Central memory CD8-positive, alpha-beta T cell (primary cell): ENCODE measurements around the gene ZYG11B.
"Not testable (repeated sequence)": the region's sequence is repeated elsewhere in the genome, so short reads cannot be mapped to it uniquely, and the experiment has no call there.

Experiments used
- ATAC-seq: fragments of 150-1000 bp; cut with Tn5 transposase; replicated peaks from 2 replicates; pipeline ENCODE4 v1.10.0; 2022; ENCODE audit warnings: mild to moderate bottlenecking, moderate FRiP score, moderate number of reproducible peaks; ENCODE audit not compliant: poor library complexity, severe bottlenecking; ENCODE audit errors: extremely low read depth
- DNase-seq, 2 donors: peaks; one replicate each; pipeline ENCODE4 v3.0.0; 2021; ENCODE audit warnings: low spot score in 2 of 2
- H3K27ac Mint-ChIP-seq: one replicate; pipeline ENCODE4 v1.8.0; 2022; ENCODE audit warnings: low read depth, mild to moderate bottlenecking, moderate library complexity, mixed read lengths
- H3K27me3 Mint-ChIP-seq: one replicate; pipeline ENCODE4 v1.8.0; 2022; ENCODE audit warnings: mixed read lengths
- H3K36me3 Mint-ChIP-seq: one replicate; pipeline ENCODE4 v1.8.0; 2022; ENCODE audit warnings: mild to moderate bottlenecking, moderate library complexity, mixed read lengths; ENCODE audit not compliant: insufficient read depth
- H3K4me1 Mint-ChIP-seq: one replicate; pipeline ENCODE4 v1.8.0; 2022; ENCODE audit warnings: mixed read lengths
- H3K4me3 Mint-ChIP-seq: one replicate; pipeline ENCODE4 v1.8.0; 2022; ENCODE audit warnings: mild to moderate bottlenecking, moderate library complexity, mixed read lengths
- H3K9me3 Mint-ChIP-seq: one replicate; pipeline ENCODE4 v1.8.0; 2022; ENCODE audit warnings: mixed read lengths

Gene ZYG11B

DNA sequence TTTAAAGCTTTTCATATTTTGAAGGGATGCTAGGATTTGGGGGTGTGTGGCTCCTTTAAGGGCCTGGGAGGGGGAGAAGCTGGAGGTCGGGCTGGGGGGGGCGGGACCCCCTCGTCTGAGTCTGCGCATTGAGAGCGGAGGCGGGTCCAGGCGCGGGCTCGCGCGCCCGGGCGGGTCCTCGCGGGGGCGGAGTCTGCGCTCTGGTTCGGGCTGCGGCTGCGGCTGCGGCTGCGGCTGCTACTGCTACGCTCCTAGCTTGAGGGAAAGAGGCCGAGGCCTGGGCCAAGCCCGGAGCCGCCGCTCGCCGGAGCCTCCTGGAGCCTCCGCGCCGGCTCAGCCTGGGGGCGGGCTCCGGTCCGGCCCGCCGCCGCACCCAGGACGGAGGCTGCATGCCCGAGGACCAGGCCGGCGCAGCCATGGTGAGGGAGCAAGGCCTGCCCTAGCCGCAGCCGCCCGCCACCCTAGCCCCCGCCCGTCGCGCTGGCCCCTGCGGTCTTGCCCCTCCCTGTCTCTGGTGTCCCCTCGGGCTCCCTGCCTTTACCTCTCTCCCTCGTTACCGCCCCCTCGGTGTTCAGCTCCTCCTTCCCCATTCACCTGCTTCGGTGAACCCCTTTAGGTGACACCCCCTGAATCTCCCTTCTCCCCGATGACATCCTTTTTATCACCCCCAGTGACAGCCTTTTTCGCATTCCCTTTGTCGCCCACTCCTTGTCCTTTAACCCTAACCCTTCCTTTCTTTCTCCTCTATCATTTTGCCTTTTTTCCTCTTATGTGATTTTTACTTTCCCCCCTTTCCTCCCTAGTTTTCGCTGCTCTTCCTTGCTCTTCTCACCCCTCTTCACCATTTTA lies at the start of gene ZYG11B:
Gene ZYG11B (plus strand): TSS at position 189 of the 849 bp plus-strand sequence. CDS start 201 bp downstream, at position 390.
- Mint-ChIP-seq H3K4me1 (peaks cover 36% of the 10 kb centered on the region), H3K27me3 (peaks cover 13% of the 10 kb centered on the region), H3K36me3 (peaks cover 7% of the 10 kb centered on the region), H3K9me3 (no peaks in the 10 kb centered on the region), H3K4me3 (peak within 1 kb of the TSS; percentile 82), H3K27ac (peak within 1 kb of the TSS; percentile 86)
- ATAC-seq (peak; percentile 85), DNase-seq (peak; percentile 77 to 79)

DNA sequence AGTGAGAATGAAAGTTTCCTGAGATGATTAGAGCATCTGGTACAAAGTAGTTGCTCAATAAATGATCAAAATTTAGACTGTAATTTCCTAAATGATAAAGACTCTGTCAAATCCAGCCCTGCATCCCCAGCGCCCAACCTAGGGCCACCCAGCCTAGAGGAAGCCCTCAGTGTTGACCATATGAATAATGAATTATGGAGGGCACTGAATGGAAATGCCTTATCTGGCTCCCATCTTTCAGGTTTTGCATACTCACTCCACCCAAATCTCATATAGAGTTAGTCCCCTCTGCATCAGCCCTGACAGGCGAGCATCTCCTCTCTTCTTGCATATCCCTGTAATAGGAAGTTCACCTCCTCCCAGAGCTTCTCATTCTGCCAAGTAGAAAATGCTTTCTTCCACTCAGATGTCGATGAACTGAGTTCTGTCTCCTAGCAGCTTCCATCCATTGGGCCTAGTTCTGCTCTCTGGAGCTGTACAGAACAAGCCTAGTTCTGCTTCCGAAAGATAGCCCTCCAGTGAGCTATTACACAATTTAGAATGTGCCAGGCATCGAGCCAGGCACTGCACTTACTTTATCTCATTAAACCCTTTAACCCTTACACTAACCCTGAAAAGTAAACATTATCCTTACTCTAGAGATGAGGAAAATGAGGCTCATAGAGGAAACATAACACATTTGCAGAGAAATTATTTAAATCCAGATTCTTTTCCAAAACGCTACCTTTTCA lies 49.0 kb upstream of the ZYG11B start:
- no peaks in the 10 kb centered on the region for H3K27me3 Mint-ChIP-seq
- H3K36me3 Mint-ChIP-seq = peaks cover 6% of the 10 kb centered on the region
- DNase-seq = no peak
- no peak for ATAC-seq
- no peak overlapping the region for H3K4me3 Mint-ChIP-seq
- H3K9me3 Mint-ChIP-seq = no peaks in the 10 kb centered on the region
- peaks cover 10% of the 10 kb centered on the region for H3K4me1 Mint-ChIP-seq
- H3K27ac Mint-ChIP-seq = no peak overlapping the region

DNA sequence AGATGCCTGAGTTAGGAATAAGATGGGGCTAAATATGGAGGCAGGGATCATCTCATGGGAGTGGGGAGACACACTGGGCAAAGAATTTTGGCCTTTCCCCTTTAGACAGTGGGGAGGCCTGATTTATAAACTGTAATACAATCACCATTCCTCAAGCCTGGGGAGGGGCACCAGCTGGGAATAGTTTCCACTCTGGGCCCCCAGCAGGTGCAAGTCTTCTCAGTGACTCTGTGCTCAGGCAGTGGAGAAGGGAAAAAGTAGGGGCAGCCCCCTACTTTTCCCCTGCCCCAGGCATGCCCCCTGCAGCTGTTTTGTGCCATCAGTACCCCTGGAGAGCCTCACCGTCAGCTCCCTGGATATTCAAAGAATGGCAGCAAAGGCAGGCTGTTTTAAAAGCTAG lies 47.2 kb upstream of the ZYG11B start:
- DNase-seq = no peak
- no peaks in the 10 kb centered on the region for H3K9me3 Mint-ChIP-seq
- no peak overlapping the region for H3K27ac Mint-ChIP-seq
- ATAC-seq = no peak
- no peak overlapping the region for H3K4me3 Mint-ChIP-seq
- H3K27me3 Mint-ChIP-seq = no peaks in the 10 kb centered on the region
- H3K36me3 Mint-ChIP-seq = peaks cover 8% of the 10 kb centered on the region
- H3K4me1 Mint-ChIP-seq = peaks cover 10% of the 10 kb centered on the region

DNA sequence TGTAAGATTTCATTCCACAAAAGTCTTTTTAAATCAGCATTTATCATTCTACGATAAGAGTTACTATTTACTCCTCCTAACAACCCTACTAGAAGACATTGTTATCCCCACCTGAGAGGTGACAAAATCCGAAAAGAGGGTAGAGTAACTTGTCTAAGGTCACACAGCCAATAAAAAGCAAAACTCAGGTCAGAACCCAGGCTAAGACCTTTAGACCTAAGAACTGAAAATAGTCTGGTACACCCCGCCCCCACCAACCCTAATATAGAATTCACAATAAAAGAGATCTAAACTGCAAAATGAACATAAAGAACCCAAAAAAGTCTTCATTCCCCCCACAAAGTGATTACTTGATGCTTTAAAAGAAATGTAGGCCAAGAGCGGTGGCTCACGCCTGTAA lies 46.8 kb upstream of the ZYG11B start:
- ATAC-seq (no peak), DNase-seq (no peak)
- peaks cover 8% of the 10 kb centered on the region for H3K36me3 Mint-ChIP-seq
- peaks cover 8% of the 10 kb centered on the region for H3K4me1 Mint-ChIP-seq
- no peaks in the 10 kb centered on the region for H3K27me3 Mint-ChIP-seq
- H3K4me3 Mint-ChIP-seq = no peak overlapping the region
- H3K27ac Mint-ChIP-seq = no peak overlapping the region
- no peaks in the 10 kb centered on the region for H3K9me3 Mint-ChIP-seq

DNA sequence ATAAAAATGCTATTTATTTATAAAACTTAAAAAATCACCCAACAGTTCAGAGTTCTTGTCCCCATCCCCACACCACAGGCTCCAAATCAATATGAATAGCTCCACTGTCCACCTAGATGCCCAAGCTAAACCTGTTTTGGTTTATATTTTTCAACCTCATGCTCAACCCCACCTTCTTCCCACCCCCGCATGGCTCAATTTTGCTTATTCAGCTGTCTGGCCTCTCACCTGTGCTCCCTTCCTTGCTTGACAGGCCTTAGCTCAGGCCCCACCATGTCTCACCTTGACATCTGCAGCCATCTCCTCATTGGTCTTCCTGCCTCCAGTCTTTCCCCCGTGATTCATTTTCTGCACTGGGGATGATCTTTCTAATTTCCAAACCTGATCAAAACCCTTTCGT lies 45.9 kb upstream of the ZYG11B start:
- peaks cover 6% of the 10 kb centered on the region for H3K36me3 Mint-ChIP-seq
- no peak for ATAC-seq
- H3K4me3 Mint-ChIP-seq = no peak overlapping the region
- no peak for DNase-seq
- H3K9me3 Mint-ChIP-seq = no peaks in the 10 kb centered on the region
- H3K4me1 Mint-ChIP-seq = no peaks in the 10 kb centered on the region
- no peaks in the 10 kb centered on the region for H3K27me3 Mint-ChIP-seq
- H3K27ac Mint-ChIP-seq = peak overlapping the region; percentile 9

DNA sequence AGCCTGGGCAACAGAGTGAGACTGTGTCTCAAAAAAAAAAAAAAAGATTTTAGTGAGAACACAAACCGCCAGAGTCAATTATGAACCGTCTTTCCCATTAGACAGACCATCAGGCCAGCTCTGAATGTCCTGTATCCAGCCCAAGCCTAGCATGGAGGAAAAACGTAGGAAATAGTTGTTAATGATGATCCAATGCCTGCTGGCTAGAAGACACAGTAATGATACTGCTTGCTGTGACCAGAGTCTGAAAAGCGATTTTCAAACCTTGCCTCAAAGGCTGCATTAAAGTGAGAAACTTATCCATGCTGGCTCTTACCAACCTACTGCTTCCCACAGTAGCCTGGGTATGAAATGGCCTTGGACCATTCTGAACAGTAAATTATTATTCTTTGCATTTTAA lies 45.1 kb upstream of the ZYG11B start:
- no peaks in the 10 kb centered on the region for H3K9me3 Mint-ChIP-seq
- ATAC-seq = no peak
- no peak overlapping the region for H3K4me3 Mint-ChIP-seq
- no peaks in the 10 kb centered on the region for H3K27me3 Mint-ChIP-seq
- DNase-seq = no peak
- peaks cover 3% of the 10 kb centered on the region for H3K4me1 Mint-ChIP-seq
- peaks cover 4% of the 10 kb centered on the region for H3K36me3 Mint-ChIP-seq
- H3K27ac Mint-ChIP-seq = no peak overlapping the region

DNA sequence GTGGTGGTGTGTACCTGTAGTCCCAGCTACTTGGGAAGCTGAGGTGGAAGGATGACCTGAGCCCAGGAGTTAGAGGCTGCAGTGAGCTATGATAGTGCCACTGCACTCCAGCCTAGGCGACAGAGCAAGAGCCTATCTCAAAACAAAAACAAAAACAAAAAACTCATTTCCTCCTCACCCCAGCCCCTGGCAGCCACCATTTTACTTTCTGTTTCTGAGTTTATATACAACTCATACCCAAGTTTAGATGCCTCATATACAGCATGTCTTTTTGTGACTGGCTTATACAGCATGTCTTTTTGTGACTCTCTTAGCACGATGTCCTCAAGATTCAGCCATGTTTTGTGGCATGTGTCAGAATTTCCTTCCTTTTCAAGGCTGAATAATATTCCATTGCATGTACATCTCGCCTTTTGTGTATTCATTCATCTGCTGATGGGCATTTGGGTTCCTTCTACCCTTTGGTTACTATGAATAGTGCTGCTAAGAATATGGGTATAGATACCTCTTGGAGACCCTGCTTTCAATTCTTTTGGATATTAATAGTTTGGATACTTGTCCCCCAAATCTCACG lies 42.8 kb upstream of the ZYG11B start:
- H3K27me3 Mint-ChIP-seq = no peaks in the 10 kb centered on the region
- ATAC-seq = no peak
- H3K4me3 Mint-ChIP-seq = no peak overlapping the region
- peaks cover 6% of the 10 kb centered on the region for H3K36me3 Mint-ChIP-seq
- H3K27ac Mint-ChIP-seq = no peak overlapping the region
- H3K4me1 Mint-ChIP-seq = peaks cover 6% of the 10 kb centered on the region
- DNase-seq = no peak
- no peaks in the 10 kb centered on the region for H3K9me3 Mint-ChIP-seq

DNA sequence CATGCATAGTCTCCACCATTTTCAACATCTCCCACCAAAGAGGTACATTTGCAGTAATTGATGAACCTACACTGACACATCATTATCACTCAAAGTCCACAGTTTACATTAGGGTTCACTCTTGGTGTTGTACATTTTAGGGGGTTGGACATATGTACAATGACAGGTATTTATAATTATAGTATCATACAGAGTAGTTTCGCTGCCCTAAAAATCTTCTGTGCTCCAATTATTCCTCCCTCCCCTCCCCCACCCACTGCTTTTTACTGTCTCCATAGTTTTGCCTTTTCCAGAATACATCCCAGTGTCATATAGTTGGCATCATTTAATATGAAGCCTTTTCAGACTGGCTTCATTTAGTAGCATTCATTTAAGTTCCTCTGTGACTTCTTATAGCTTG lies 41.7 kb upstream of the ZYG11B start:
- DNase-seq (no peak), ATAC-seq (no peak)
- Mint-ChIP-seq H3K4me3 (no peak overlapping the region), H3K9me3 (no peaks in the 10 kb centered on the region), H3K27me3 (no peaks in the 10 kb centered on the region), H3K27ac (no peak overlapping the region), H3K4me1 (peaks cover 6% of the 10 kb centered on the region), H3K36me3 (peaks cover 9% of the 10 kb centered on the region)

DNA sequence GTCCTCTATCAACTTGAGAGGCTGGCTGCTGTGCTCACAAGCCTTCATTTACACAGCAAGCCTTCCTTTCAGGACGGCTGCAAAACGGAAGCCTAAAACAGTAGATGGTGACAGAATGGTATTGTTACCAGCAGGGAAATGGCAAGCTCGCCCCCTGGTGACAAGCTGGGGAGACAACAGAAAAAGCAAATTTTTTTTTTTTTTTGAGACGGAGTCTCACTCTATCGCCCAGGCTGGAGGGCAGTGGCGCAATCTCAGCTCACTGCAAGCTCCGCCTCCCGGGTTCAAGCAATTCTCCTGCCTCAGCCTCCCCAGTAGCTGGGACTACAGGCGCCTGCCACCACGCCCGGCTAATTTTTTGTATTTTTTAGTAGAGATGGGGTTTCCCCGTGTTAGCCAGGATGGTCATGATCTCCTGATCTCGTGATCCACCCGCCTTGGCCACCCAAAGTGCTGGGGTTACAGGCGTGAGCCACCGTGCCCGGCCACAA lies 39.9 kb upstream of the ZYG11B start:
- Mint-ChIP-seq H3K36me3 (peaks cover 12% of the 10 kb centered on the region), H3K27ac (peak overlapping the region; percentile 15)
- peak; percentile 66 to 68 for DNase-seq
- not testable (repeated sequence) for H3K4me3 Mint-ChIP-seq, H3K9me3 Mint-ChIP-seq, H3K4me1 Mint-ChIP-seq, H3K27me3 Mint-ChIP-seq
- ATAC-seq = peak; percentile 94

DNA sequence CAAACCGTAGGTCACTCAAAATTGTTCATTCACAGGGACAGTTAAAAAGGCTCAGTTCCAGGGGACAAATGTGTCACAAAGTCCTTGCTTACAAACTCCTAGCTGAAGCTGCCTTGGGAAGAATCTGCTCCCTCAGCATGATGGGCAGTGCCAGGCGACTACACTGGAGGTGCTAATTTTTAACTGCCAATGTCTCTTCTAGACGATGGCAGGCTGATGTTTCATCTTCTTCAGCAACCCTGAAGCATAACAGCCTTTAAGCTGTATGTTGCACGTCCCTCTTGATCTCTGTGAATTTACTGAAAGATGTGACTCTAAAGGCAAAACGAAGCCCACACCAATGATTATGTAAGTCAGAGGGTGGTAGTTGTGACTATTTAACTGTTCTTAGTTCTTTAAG lies 39.4 kb upstream of the ZYG11B start:
- no peak for ATAC-seq
- Mint-ChIP-seq H3K27me3 (no peaks in the 10 kb centered on the region), H3K4me1 (peaks cover 6% of the 10 kb centered on the region), H3K9me3 (no peaks in the 10 kb centered on the region), H3K4me3 (no peak overlapping the region), H3K36me3 (peaks cover 15% of the 10 kb centered on the region), H3K27ac (no peak overlapping the region)
- DNase-seq = no peak

DNA sequence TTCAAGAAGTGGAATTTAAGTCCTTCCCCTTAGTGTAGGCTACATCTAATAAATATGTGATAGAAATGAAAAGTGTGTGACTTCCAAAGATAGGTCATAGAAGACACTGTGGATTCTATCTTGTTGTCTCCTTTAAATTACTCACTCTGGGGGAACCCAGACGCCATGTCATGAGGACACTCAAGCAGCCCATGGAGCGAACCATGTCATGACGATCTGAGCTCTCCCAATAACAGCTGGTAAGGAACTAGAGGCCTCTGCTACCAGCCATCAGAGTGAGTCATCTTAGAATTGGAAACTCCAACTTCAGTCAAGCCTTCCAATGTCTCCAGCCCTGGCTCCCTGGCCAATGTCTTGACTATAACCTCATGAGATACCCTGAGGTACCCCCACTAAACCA lies 34.4 kb upstream of the ZYG11B start:
- H3K9me3 Mint-ChIP-seq = no peaks in the 10 kb centered on the region
- DNase-seq (no peak), ATAC-seq (no peak)
- no peaks in the 10 kb centered on the region for H3K4me1 Mint-ChIP-seq
- no peak overlapping the region for H3K27ac Mint-ChIP-seq
- H3K4me3 Mint-ChIP-seq = no peak overlapping the region
- no peaks in the 10 kb centered on the region for H3K27me3 Mint-ChIP-seq
- H3K36me3 Mint-ChIP-seq = peaks cover 16% of the 10 kb centered on the region

DNA sequence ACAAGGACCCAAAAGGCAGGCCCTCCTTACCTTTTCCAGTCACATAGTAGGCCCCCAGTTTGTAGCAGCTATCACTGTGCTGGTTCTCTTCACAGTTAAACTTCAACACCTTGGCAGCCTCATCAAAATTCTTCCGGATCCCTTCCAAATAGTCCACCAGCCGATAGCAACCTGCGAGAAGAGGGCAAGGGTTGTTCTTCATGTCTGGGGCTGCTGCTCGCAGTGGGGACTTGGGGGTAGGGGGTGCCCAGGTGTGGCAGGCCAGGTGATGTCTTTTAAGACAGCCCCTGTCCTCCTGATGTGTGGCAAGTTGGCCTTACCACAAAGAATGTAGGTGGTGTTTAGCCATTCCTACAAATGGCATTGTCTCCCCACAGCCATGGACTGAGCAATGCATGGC lies 33.6 kb upstream of the ZYG11B start:
- H3K4me3 Mint-ChIP-seq = no peak overlapping the region
- H3K36me3 Mint-ChIP-seq = peaks cover 14% of the 10 kb centered on the region
- no peaks in the 10 kb centered on the region for H3K27me3 Mint-ChIP-seq
- no peak for ATAC-seq
- H3K27ac Mint-ChIP-seq = no peak overlapping the region
- peaks cover 7% of the 10 kb centered on the region for H3K4me1 Mint-ChIP-seq
- H3K9me3 Mint-ChIP-seq = no peaks in the 10 kb centered on the region
- DNase-seq = no peak
